HepG2 (cell line): ENCODE measurements around the gene KLHL40. TPM values are rescaled to one million over a fixed set of nuclear protein-coding genes. Genes with fewer than 3 reads are reported as not detected.

Experiments used
- HOXA5 ChIP-seq: sonication (generic); formaldehyde crosslinking; IDR thresholded peaks from 2 replicates; pipeline ENCODE4 v1.4.0; 2020; ENCODE audit warnings: missing genetic modification reagents
- KLF11 ChIP-seq: IDR thresholded peaks from 2 replicates; pipeline ENCODE4 v1.6.1; 2016; ENCODE audit warnings: missing compliant biosample characterization
- LBX2 ChIP-seq: sonication (generic); formaldehyde crosslinking; IDR thresholded peaks from 2 replicates; pipeline ENCODE4 v1.5.0; 2020; ENCODE audit warnings: missing genetic modification reagents, mild to moderate bottlenecking, borderline replicate concordance
- PRMT3 ChIP-seq: sonication (generic); formaldehyde crosslinking; IDR thresholded peaks from 2 replicates; pipeline ENCODE4 v1.8.1; 2022; ENCODE audit warnings: low read depth, mild to moderate bottlenecking, moderate library complexity, missing genetic modification reagents, borderline replicate concordance
- SIX4 ChIP-seq: sonication (generic); formaldehyde crosslinking; IDR thresholded peaks from 2 replicates; pipeline ENCODE4 v1.4.0; 2020; ENCODE audit warnings: missing genetic modification reagents
- TBP ChIP-seq: sonication (generic); formaldehyde crosslinking; IDR thresholded peaks from 2 replicates; pipeline ENCODE4 v1.5.0; 2020; ENCODE audit warnings: missing genetic modification reagents
- THAP11 ChIP-seq: IDR thresholded peaks from 2 replicates; pipeline ENCODE4 v1.6.1; 2016; ENCODE audit warnings: missing biosample characterization, missing genetic modification reagents
- ZFP37 ChIP-seq: sonication (generic); formaldehyde crosslinking; IDR thresholded peaks from 2 replicates; pipeline ENCODE4 v1.4.0; 2020; ENCODE audit warnings: missing genetic modification reagents, borderline replicate concordance
- ZHX2 ChIP-seq, 2 experiments: sonication (generic) in 1 of 2; formaldehyde crosslinking in 1 of 2; IDR thresholded peaks; 2 replicates each; pipeline versions ENCODE4 v1.6.1 to v1.9.0; 2014 to 2022; ENCODE audit warnings: antibody characterized with exemption in 1 of 2, borderline replicate concordance in 1 of 2, inconsistent platforms in 1 of 2, low read depth in 1 of 2, missing genetic modification reagents in 1 of 2
- ZMAT3 ChIP-seq: sonication (generic); formaldehyde crosslinking; conservative IDR thresholded peaks from 2 replicates; pipeline ENCODE4 v1.7.0; 2021; ENCODE audit warnings: missing genetic modification reagents
- ZNF598 ChIP-seq: sonication (generic); formaldehyde crosslinking; IDR thresholded peaks from 2 replicates; pipeline ENCODE4 v1.5.1; 2020; ENCODE audit warnings: mild to moderate bottlenecking, missing genetic modification reagents, borderline replicate concordance
- ZNF780A ChIP-seq: sonication (generic); formaldehyde crosslinking; IDR thresholded peaks from 2 replicates; pipeline ENCODE4 v1.8.0; 2022; ENCODE audit warnings: mild to moderate bottlenecking, missing genetic modification reagents, moderate library complexity
- polyA plus RNA-seq, 8 experiments: library from polyadenylated mRNA; depleted of rRNA in 3 of 8; stranded (reverse) in 7 of 8; unstranded in 1 of 8; fragments of >200 nt; fragmentation: Illumina TruSeq in 4 of 8; extraction: Trizol in 4 of 8; gene quantifications; 2 replicates each; pipeline versions ENCODE4 v1.2.1 to v1.2.3, GENCODE V29; 2011 to 2016; ENCODE audit warnings: low read depth in 4 of 8, missing spikeins in 1 of 8, mixed read lengths in 1 of 8; ENCODE audit not compliant: insufficient read depth in 1 of 8
- total RNA-seq, 5 experiments: library from RNA; depleted of rRNA; stranded (reverse); fragments of >200 nt; fragmentation: Illumina TruSeq; extraction: Trizol; gene quantifications; 2 replicates each; pipeline ENCODE4 v1.2.3, GENCODE V29; 2016; ENCODE audit warnings: low read depth in 1 of 5
- TF ChIP-seq, protein P1 (sequence below): sonication (generic); formaldehyde crosslinking; IDR thresholded peaks from 2 replicates; pipeline ENCODE4 v1.4.0; 2020; ENCODE audit warnings: missing genetic modification reagents; ENCODE audit errors: not compliant biosample characterization
- TF ChIP-seq, protein P2 (sequence below): sonication (generic); formaldehyde crosslinking; IDR thresholded peaks from 2 replicates; pipeline ENCODE4 v1.5.1; 2020; ENCODE audit warnings: mild to moderate bottlenecking, missing genetic modification reagents, borderline replicate concordance
- TF ChIP-seq, protein P3 (sequence below): sonication (generic); formaldehyde crosslinking; IDR thresholded peaks from 2 replicates; pipeline ENCODE4 v1.9.0; 2022; ENCODE audit warnings: missing genetic modification reagents, mild to moderate bottlenecking, borderline replicate concordance
- TF ChIP-seq, protein P4 (sequence below): sonication (generic); IDR thresholded peaks from 2 replicates; pipeline ENCODE4 v1.6.1; 2016; ENCODE audit warnings: low read depth, borderline replicate concordance

The KLHL40 gene
- total and polyA plus RNA-seq, 2 of the 13 experiments (the other 11 are each of a cell fraction or from before 2014, with no cell fraction given), result not detected

DNA sequence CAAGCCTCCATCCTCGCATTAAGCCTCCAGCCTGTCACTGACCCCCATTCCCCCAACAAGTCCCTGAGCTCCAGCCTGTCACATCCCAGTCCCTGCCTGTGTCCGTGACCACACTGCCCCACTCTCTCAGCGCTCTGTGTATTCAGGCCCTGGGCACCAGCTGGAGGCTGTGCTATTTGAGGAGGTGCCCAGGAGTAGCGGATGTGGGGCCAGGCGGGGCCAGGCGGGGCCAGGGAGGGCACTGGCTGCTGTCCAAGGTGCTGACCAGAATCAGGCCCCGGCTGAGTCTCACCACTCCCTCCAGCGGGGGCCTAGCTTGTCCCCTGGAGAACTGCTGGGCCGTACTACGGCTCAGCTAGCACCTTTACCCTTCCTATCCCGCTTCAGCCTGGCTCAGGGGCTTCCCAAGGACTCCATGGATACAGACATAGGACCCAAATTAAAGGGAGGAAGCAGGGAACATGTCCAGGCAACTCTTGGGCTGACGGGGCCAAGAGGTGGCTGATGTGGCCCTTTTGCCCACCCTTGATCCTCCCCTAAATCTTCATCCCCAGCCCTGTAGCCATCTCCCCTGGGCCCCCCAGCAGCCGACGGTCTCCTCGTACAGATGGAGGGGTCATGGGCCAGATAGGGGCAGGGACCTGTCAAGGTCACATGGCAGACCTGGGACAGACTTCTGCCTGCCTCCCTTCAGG is 16.2 kb downstream of the KLHL40 start (continued):
- TF ChIP-seq, protein P1, sequence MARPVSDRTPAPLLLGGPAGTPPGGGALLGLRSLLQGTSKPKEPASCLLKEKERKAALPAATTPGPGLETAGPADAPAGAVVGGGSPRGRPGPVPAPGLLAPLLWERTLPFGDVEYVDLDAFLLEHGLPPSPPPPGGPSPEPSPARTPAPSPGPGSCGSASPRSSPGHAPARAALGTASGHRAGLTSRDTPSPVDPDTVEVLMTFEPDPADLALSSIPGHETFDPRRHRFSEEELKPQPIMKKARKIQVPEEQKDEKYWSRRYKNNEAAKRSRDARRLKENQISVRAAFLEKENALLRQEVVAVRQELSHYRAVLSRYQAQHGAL (CRISPR knock-in tag), result peak; percentile 96
- TF ChIP-seq ZMAT3 (CRISPR knock-in tag), result peak; percentile 86
- peak; percentile 97 for TF ChIP-seq KLF11 (CRISPR knock-in tag)
- peak; percentile 74; the same call in 1 of the 2 replicates for TF ChIP-seq LBX2
- TF ChIP-seq, protein P2, sequence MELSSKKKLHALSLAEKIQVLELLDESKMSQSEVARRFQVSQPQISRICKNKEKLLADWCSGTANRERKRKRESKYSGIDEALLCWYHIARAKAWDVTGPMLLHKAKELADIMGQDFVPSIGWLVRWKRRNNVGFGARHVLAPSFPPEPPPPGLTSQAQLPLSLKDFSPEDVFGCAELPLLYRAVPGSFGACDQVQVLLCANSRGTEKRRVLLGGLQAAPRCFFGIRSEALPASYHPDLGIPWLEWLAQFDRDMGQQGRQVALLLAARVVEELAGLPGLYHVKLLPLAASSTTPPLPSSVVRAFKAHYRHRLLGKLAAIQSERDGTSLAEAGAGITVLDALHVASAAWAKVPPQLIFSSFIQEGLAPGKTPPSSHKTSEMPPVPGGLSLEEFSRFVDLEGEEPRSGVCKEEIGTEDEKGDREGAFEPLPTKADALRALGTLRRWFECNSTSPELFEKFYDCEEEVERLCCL (CRISPR knock-in tag), result peak; percentile 87; the same call in 1 of the 2 replicates
- TF ChIP-seq ZNF780A, result 0 out of 2 replicates have a peak, but pooled peaks have one; percentile 60
- no peak for TF ChIP-seq TBP (CRISPR knock-in tag)
- no peak for TF ChIP-seq ZHX2 (IDR thresholded peaks at IDR 0.05; ENCODE audit: low read depth)
- TF ChIP-seq ZHX2 (CRISPR knock-in tag; IDR thresholded peaks at IDR 0.05; ENCODE audit: borderline replicate concordance), result peak; percentile 93
- peak; percentile 90; the same call in 1 of the 2 replicates for TF ChIP-seq ZFP37 (CRISPR knock-in tag)
- peak; percentile 48 for TF ChIP-seq THAP11 (CRISPR knock-in tag)
- TF ChIP-seq, protein P3, sequence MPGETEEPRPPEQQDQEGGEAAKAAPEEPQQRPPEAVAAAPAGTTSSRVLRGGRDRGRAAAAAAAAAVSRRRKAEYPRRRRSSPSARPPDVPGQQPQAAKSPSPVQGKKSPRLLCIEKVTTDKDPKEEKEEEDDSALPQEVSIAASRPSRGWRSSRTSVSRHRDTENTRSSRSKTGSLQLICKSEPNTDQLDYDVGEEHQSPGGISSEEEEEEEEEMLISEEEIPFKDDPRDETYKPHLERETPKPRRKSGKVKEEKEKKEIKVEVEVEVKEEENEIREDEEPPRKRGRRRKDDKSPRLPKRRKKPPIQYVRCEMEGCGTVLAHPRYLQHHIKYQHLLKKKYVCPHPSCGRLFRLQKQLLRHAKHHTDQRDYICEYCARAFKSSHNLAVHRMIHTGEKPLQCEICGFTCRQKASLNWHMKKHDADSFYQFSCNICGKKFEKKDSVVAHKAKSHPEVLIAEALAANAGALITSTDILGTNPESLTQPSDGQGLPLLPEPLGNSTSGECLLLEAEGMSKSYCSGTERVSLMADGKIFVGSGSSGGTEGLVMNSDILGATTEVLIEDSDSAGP (CRISPR knock-in tag), result peak; percentile 57; the same call in 1 of the 2 replicates
- TF ChIP-seq ZNF598 (CRISPR knock-in tag), result peak; percentile 65; the same call in 1 of the 2 replicates
- TF ChIP-seq, protein P4, sequence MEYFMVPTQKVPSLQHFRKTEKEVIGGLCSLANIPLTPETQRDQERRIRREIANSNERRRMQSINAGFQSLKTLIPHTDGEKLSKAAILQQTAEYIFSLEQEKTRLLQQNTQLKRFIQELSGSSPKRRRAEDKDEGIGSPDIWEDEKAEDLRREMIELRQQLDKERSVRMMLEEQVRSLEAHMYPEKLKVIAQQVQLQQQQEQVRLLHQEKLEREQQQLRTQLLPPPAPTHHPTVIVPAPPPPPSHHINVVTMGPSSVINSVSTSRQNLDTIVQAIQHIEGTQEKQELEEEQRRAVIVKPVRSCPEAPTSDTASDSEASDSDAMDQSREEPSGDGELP, result no peak
- TF ChIP-seq HOXA5 (CRISPR knock-in tag), result peak; percentile 98
- TF ChIP-seq PRMT3 (CRISPR knock-in tag), result peak; percentile 78; the same call in 1 of the 2 replicates
- TF ChIP-seq SIX4 (CRISPR knock-in tag), result 0 out of 2 replicates have a peak, but pooled peaks have one; percentile 40
